ENCODE measurements around the gene TFEB. TPM values are rescaled to one million over a fixed set of nuclear protein-coding genes. Genes with fewer than 3 reads are reported as not detected.

The TFEB gene
- total RNA-seq, 4 donors from 2014 or later, result 19.0 to 23.3 (median 21.6) TPM

DNA sequence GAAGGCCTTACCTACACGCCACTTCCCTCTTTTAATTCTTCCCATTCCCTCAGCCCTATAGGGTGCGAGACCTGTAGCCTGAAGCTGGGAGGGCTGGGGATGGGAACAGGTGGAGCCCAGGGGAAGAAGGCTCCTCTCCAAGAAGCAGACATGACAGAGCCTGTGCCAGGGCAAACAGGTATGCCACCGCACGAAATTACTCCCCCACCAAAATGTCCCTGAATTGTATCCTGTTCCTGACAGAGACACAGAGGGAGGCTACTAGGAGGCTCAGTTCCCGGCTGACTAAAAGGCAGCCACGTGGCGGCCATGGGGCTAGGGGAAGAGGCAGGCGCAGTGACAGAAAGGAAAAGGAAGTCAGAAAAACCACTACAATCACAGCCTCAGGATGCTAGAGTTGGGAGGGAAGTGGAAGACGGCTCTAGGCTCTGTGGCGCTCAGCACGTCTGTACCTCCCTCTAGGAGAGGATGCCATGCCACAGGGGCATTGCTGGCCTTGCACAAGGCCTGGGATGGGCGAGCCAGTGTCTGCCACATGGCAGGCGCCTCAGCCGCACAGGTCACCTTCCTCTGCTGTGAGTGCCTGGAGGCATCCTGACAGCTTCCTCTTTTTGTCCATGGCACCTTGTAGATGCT, 27.7 kb downstream of the TFEB start:
- DNase-seq (ENCODE audit: low spot score in 2 of 2), result no peak
- Histone ChIP-seq H3K4me1 (peaks cover 66% of the 10 kb centered on the region), H3K9me3 (no peaks in the 10 kb centered on the region), H3K36me3 (peaks cover 5% of the 10 kb centered on the region), H3K27me3 (no peaks in the 10 kb centered on the region), H3K4me3 (no peak overlapping the region), H3K27ac (peak overlapping the region; percentile 77)
- TF ChIP-seq EP300 (IDR thresholded peaks at IDR 0.05) (no peak), CTCF (IDR thresholded peaks at IDR 0.05) (no peak), POLR2A (IDR thresholded peaks at IDR 0.05) (no peak), POLR2AphosphoS5 (IDR thresholded peaks at IDR 0.05) (no peak)
- 42% methylated on average over 14 of the region's 14 CpGs for WGBS

DNA sequence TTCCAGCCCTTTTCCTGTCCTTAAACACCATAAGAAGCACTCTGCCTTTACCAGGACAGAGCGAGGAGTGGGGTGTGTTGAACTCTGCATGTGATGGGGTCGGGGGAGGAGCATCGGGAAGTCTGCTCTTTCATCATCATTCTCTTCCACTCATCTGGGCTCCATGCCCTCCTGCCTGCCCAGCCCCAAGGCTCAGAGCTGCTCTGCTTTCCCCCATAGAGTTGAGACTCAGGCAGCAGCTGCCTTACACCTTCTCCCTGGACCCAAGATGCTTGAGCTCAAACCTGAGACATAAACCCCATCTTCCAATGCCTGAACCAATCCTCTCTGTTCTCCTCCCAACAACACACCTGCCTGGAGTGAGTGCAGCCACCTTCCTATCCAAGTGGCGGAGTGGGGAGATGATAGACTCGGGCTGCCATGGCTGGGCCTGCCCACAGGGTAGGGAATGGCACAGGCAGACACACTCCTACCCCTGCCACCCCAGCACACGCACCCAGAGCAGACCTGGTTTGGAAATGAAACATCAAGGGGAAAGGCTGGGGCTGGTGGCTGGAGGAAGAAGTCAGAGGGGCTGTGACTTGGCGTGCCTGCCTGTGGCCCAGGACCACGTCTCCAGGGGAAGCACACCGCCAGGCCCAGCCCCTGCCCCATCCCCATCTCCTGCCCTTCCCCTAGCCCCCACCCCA, 28.4 kb downstream of the TFEB start:
- Histone ChIP-seq H3K36me3 (peaks cover 5% of the 10 kb centered on the region), H3K4me3 (no peak overlapping the region), H3K4me1 (peaks cover 59% of the 10 kb centered on the region), H3K9me3 (no peaks in the 10 kb centered on the region), H3K27ac (peak overlapping the region; percentile 77), H3K27me3 (no peaks in the 10 kb centered on the region)
- TF ChIP-seq EP300 (IDR thresholded peaks at IDR 0.05), result no peak
- no peak for TF ChIP-seq POLR2A (IDR thresholded peaks at IDR 0.05)
- no peak for TF ChIP-seq POLR2AphosphoS5 (IDR thresholded peaks at IDR 0.05)
- no peak for TF ChIP-seq CTCF (IDR thresholded peaks at IDR 0.05)
- WGBS, result 45% methylated on average over 9 of the region's 9 CpGs
- no peak for DNase-seq (ENCODE audit: low spot score in 2 of 2)

- no peaks in the 10 kb centered on the region for H3K27me3 ChIP-seq
- H3K4me1 ChIP-seq, result peaks cover 51% of the 10 kb centered on the region
- H3K36me3 ChIP-seq, result peaks cover 5% of the 10 kb centered on the region
- peak overlapping the region; percentile 77 for H3K27ac ChIP-seq
- H3K9me3 ChIP-seq, result no peaks in the 10 kb centered on the region
- TF ChIP-seq POLR2AphosphoS5 (IDR thresholded peaks at IDR 0.05), result no peak
- TF ChIP-seq CTCF (IDR thresholded peaks at IDR 0.05), result peak; percentile 18 to 68
- H3K4me3 ChIP-seq, result no peak overlapping the region
- WGBS, result 28% methylated on average over 8 of the region's 15 CpGs
- DNase-seq (ENCODE audit: low spot score in 2 of 2), result peak in 1 of 2 donors; percentile 83
Observed at GRCh38 chr6:41705996-41706835, 29.2 kb downstream of the TFEB start.

GRCh38 chr6:41705311-41705995, 30.0 kb downstream of the TFEB start:
- peaks cover 5% of the 10 kb centered on the region for H3K36me3 ChIP-seq
- H3K4me3 ChIP-seq, result no peak overlapping the region
- TF ChIP-seq POLR2A (IDR thresholded peaks at IDR 0.05) (no peak), CTCF (IDR thresholded peaks at IDR 0.05) (no peak), EP300 (IDR thresholded peaks at IDR 0.05) (no peak), POLR2AphosphoS5 (IDR thresholded peaks at IDR 0.05) (no peak)
- H3K27ac ChIP-seq, result peak overlapping the region; percentile 77
- WGBS, result 62% methylated on average over 8 of the region's 12 CpGs
- no peaks in the 10 kb centered on the region for H3K27me3 ChIP-seq
- no peak for DNase-seq (ENCODE audit: low spot score in 2 of 2)
- H3K4me1 ChIP-seq, result peaks cover 49% of the 10 kb centered on the region
- no peaks in the 10 kb centered on the region for H3K9me3 ChIP-seq
